Fibroblast of skin of left quadriceps (primary cell): ENCODE results near the gene CYFIP1.
A peak's percentile ranks its signal among the peaks of the same experiment; 100 is the strongest.

Experiments
- DNase-seq, 2 experiments: peaks; one replicate each; pipeline ENCODE4 v3.0.0-alpha.2; 2013; ENCODE audit warnings: low read depth in 2 of 2

The CYFIP1 gene

DNA sequence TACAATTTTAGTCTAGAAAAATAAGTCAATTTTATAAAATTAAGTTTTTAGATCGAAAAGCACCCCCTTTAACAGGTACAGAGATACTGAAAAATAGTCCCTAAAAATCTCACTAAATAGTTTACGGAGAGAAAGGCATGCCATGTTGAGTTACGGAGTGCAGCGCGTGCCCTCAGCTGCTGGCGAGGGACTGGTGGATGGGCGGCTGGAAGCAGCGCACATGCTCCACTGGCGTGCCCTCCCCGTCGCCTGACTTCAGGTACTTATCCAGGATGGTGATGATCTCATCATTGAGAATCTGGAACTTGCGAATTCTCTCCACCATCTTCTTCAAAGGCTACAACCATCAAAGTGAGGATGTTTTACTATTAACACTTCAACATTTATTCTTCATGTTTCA is 110.3 kb downstream of the CYFIP1 start:
- DNase-seq, result no peak

DNA sequence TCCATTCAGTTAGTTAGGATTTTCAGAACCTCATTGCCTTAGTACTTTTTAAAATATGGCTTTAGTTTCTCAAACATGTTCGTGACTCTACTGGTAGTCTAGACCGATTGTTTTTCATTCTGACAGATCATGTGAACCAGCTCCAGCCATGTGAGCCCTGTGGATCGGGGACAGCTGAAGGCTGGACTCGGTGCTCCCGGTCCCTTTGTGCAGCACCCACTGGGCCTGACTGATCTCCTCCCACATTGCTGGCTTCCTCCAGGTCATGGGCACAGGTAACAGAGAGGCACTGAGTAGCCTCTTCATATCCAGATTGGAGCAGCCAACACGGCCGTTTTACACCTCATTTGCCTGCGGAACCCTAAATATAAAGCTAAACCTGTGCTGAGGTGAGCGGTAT is 111.2 kb downstream of the CYFIP1 start:
- no peak for DNase-seq

DNA sequence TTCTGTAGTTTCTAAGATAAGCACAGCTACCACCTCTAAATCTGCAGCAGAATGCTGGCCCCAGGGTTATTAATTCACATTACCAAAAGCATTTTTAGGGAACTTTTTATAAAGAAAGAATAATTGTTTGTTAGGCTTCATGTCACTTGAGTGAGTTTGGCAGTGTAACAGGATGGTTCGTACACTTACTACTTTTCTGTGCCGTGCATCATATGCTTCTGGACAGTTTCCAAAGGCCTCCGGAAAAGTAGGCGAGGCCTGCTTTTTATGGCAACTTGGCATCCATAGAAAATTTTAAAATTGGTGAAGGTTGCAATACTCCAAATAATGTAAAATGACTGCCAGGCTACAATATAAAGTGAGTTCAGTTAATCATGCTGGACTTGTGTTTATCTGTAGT is 111.7 kb downstream of the CYFIP1 start:
- DNase-seq, result no peak

DNA sequence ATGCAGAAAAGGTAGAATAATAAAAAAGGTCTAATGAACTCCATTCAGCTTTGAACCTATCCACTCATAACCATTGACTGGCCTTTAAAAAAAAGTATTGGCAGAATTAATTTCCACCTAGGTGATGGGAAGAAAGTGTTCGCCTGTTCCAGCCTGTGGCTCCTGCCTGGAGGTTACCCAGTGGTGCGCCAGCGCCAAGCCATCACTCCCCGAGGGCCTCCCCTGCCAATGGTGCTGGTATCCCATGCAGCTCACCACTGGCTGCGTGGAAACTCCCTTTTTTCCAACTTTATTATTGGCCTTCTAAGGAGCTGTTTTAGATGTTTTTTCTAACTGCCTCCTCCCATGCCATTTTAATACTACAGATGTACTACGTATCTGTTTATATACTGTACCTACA is 112.3 kb downstream of the CYFIP1 start:
- DNase-seq, result no peak

DNA sequence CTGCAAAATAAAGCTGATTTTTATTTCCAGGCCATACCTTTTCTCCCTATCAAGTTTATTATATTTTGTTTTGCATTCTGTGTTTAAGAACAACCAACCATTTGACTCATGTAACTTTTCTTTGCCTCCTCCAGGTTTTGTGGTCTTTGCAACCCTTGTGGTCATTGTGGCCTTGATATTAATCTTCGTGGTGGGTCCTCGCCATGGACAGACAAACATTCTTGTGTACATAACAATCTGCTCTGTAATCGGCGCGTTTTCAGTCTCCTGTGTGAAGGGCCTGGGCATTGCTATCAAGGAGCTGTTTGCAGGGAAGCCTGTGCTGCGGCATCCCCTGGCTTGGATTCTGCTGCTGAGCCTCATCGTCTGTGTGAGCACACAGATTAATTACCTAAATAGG is 114.1 kb downstream of the CYFIP1 start:
- no peak for DNase-seq

DNA sequence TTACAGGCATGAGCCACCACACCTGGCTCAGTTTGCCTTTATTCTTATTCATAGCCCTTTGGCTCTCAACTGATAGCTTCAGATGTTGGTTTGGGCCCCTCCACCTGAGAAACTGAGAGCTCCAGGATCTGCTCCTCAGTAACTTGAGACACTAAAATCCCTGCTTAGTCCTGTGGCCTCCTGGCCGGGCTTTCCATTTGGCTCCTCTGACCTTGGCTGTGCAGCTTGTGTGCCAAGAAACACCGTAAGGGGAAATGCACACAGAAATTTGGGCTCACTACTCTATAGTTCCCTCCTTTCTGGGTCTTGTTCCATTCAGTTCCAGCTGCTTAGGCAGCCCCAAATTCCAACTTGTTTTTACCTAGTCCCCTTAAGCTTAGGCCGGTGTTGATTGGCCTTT is 116.8 kb downstream of the CYFIP1 start:
- no peak for DNase-seq

DNA sequence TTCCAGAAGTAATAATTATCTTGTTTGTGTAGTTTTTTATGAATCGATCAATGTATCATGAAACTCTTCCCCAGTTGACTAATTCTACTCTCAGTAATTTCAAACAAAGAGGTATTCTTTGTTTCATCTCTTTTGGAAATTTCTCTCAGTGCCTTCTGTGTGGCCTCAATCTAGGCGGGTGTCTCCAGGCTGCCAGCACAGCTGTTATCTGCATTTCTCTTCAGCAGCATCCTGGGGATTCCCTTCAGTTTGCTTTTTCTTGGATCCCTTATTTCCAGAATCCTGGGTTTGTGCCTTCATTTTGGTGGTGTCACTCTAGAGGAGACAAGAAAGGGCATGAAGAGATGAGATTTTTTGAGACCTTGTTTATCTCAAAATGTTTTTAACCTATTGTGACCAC is 119.0 kb downstream of the CYFIP1 start:
- DNase-seq, result no peak

DNA sequence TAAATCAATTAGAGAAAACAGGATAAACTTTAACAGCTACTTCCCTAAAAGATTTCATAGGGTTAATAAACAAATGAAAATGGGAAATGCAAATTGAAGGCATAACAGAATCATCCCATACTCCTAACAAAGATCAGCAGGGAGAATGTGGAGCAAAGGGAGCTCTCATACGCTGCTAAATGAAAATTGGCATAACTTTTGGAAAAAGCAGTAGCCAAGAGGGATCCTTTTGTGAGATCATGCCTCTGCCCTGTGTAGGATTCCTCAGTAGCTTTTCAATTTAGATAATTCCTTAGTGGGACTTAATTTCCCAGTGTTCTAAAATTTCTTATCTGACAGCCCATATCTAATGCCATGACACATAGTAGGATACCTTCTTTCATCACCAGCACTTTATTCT is 123.5 kb downstream of the CYFIP1 start:
- no peak for DNase-seq

DNA sequence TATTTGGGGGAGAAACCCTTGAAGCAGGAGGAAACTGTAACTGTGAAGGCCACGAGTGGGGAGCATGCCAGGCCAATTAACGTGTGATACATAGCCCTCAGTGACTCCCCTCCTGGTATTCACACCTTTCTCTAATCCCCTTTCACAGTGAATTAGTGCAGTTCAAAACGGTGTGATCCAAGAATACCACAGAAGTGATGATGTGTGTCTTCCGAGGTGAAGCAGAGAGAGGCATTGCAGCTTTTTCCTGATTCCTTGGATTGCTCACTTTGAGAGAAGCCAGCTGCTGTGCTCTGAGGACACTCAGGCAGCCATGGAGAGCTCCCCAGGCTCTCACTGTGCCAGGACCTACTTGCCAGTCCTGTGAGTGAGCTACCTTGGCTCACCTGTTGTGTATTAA is 124.4 kb downstream of the CYFIP1 start:
- DNase-seq, result no peak

DNA sequence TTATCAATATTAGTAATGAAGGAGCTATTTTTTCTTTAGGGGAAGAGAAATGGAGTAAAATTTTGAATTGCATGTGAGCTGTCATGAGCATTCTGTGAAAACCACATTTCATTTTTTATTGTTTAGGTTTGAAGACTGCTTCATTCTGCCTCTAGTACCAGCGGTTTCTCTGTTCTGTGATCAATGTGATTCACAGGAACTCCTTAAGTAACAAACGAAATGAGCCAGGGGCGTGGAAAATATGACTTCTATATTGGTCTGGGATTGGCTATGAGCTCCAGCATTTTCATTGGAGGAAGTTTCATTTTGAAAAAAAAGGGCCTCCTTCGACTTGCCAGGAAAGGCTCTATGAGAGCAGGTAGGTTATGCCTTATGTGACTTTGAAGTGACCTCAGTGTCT is 128.7 kb downstream of the CYFIP1 start:
- DNase-seq, result no peak

DNA sequence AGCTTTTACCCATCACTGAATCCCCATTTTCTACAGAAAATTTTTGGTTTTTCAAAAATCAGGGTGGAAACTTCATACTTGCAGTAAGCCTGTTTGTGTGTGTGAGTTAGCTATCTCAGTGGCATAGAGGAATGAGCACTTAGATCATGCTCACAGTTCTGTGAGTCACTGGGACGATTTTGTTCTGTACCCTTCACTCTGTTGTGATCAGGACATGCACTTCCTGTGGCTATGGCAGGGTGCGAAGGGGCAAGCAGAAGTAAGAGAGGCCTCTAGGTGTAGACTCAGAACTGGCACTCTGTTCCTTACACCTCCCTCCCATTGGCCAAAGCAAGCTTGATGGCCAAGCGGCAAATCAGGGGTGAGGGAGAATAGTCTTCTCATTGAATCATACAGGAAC is 130.1 kb downstream of the CYFIP1 start:
- no peak for DNase-seq

DNA sequence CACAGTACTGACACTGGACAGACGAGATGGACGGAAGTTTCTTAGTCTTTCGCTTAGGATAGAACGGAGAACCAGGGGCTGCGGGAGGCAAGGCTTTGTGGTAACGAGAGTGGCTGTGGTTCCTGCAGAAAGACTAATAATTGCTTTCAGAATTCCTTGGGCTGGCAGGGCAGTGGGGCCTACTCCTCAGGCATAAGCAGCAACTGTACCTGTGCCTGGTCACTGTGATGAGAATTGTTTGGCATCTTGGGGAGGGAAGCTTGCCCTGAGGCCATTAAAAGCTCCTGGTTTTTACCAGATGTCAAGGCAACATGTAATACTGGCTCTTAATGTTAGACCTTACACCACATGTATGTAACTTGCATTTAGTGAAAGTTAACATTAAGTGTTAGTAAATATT is 134.1 kb downstream of the CYFIP1 start:
- no peak for DNase-seq

DNA sequence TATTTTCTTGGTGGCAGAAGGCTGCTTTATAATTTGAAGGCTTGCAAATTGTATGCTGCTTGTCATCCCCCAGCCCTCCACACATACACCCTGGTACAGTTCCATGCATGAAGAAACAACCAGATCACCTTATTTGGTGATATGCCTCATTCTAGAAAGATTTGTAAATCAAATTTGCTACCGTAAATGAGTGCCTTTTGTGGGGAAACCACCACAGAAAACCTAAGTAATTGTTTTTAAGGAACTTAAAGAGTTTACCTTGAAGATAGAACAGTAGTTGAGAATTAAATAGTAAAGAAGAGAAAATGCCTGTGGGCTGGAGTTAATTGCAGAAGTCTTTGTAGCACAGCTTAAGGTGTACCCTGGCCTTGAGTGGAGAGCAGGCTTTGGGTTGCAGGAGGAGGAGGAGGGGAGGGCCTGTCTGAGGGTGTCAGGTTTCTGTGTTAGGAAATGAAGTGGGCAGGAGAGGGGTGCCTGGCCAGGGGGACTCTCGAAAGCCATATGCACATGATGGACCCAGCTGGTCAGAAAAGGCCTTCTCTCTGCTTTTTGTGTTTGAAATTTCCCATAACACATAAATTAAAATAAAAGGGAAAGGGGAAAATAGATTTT is 134.8 kb downstream of the CYFIP1 start:
- peak in 1 of 2 experiments; percentile 4 for DNase-seq

DNA sequence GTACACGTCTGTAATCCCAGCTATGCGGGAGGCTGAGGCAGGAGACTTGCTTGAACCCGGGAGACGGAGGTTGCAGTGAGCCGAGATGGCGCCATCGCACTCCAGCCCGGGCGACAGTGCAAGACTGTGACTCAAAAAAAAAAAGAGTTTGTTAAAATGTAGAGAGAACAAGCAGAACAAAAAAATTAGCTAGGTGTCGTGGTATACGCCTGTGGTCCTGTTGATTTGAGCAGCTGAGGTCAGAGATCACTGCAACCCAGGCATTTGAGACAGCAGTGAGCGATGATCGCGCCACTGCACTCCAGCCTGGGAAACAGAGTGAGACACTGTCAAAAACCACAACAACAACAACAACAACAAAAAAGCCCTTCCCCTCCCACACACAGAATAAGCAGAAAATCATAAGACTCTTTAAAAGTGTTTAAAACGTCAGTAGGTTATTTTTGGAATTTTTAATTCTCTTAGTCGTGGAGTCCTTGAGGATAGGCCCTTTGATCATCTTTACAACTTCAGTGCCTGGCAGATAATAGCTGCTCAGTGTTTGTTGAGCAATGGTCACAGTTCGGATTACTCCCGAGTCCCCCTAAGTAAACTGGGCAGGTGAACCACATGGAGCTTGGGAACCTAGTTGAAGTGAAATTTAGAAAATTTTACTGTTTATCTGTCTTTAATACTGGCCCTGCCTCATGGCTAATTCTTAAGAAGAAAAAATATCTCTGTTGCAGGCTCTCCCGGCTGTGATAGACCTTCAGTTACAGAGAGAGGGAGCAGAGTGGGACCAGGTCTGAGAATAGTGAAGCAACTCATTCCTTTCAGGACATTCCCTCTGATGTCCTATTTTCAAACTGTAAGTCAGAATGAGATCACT is 135.5 kb downstream of the CYFIP1 start:
- DNase-seq, result no peak

DNA sequence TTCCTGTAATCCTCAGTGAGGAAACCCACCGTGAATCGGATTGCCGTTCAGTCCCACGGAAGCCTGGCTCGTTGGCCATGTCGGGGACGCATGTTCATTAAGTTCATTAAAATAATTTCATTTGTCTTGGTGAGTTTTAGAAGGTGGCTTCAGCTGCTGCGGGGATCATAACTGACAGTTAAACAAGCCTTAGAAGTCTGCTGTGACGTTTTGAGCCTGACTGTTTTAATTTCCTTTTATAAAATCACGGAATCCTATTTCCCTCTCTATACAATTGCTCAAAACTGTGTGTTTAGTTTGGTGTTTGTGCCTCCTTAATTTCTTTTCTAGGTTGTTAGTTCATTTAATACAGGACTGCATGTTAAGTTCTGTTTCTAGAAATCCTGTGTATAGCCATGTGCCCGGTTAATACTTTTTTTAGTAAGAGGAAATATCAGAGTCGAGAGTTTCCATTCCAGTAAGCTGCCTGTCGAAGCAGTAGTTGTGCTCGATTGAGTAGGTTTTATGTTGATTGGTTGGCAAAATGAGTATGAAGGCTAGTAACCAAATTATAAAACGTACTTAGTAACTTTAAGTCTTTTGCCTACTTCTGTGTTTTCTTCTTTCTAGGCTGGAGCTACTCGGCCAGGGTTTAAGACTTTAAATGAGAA is 141.0 kb downstream of the CYFIP1 start:
- DNase-seq, result no peak

DNA sequence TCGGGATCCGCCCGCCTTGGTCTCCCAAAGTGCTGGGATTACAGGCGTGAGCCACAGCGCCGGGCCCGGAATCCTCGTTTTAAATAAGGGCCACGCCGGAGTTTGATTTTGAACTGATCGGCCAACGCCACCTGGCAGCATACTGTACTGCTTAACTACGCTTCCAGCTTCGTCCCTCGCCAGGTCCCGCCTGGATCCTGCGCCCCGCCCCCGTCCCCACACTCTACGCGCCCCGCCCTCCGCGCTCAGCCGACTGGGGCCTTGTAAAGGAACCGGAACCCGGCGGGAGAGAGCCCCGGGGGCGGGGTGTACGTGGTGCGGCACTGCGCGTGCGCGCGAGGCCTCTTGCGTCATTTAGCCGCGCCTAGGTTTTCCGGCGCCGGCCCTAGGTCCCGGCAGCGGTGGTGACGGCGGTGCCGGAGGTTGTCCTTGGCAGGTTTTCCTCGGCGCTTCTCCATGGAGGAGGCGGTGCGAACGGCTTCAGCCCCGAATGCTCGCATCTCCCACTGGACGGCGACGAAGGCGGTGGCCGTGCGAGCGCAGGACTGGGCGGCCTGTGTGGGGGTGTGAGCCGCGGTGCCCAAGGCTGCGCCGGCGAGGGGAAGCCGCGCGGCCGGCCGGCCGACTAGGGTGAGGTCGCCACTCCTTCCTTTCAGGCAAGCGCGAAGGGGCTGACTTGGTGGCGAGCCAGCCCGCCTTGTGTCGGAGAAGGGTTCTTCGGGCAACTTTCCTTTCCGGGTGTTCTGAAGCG is 141.7 kb downstream of the CYFIP1 start, which contains the start of gene NIPA2:
Gene NIPA2 (plus strand): TSS at position 375 of the 751 bp plus-strand sequence. CDS start 13,066 bp downstream, outside the sequence.
- DNase-seq, result peak; percentile 95 to 96

DNA sequence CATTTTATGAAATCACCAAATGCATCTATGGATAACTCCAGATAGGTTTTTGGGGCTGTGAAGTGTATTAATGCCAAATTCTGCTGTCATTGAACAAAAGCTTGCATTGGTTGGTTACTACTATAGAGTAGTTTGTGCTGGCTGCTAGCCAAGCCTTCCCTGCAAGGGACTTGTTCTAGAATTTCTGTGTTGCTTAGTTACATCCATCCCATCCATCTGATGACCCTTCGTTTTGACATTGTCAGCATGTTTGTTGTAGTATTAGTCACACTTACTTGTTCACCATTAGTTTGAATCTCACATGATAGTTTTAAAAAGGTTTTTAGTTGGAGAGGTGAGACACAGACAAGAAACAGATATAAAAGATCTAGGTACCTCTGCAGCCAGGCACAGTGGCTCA is 148.7 kb downstream of the CYFIP1 start:
- DNase-seq, result no peak

DNA sequence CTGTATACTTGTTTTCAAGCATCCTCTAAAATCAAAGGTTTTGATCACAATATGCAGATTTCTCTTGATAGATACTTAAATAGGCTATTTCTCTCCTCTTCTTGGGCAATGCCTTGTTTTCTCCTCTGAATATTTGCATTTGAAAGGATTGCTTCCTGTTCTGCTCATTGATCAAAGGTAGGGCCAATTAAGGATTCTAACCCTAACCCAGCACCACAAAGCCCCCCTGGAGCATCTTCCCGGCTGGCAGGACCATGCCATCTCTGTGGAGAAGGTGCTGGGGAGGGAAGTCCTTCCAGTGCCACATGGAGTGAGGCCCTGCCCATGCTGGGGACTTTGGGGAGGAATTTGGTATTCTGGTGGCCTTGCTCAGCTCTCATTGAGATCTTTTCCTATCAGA is 153.0 kb downstream of the CYFIP1 start:
- no peak for DNase-seq

DNA sequence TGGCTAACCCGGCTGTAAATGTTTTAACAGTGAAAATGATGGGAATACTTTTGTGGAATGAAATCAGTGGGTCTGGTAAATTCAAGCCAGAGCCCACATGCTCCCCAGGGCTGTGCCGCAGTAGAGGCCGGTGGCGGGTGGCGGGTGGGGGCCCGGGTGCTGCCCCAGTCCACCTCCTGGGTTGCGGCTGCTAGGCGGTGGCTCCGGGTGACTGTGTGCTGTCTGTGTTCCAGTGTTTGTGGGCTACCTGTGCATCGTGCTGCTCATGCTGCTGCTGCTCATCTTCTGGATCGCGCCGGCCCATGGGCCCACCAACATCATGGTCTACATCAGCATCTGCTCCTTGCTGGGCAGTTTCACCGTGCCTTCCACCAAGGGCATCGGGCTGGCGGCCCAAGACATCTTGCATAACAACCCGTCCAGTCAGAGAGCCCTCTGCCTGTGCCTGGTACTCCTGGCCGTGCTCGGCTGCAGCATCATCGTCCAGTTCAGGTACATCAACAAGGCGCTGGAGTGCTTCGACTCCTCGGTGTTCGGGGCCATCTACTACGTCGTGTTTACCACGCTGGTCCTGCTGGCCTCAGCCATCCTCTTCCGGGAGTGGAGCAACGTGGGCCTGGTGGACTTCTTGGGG is 156.6 kb downstream of the CYFIP1 start:
- DNase-seq, result no peak

DNA sequence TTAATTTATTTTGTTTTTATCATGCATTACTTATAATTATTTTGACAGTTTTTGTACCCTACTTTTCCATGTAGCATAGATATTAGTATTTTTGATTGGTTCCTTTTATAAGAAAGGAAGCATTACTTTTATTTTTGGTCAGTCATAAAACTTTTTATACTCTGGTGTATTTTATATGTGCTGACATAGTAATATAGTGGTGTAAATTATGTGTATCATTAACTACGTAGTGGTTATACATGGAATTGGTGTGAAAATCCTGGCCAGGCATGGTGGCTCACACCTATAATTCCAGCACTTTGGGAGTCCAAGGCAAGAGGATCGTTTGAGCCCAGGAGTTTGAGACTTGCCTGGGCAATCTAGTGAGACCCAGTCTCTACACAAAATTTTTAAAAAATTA is 160.5 kb downstream of the CYFIP1 start:
- no peak for DNase-seq
